Thyroid gland (tissue), 4 donors: ENCODE measurements around the gene MYD88. TPM values are rescaled to one million over a fixed set of nuclear protein-coding genes. Genes with fewer than 3 reads are reported as not detected.

Experiments used
- DNase-seq, 2 donors: peaks; one replicate each; pipeline ENCODE4 v3.0.0-alpha.2; 2019
- H3K27ac ChIP-seq, 3 donors: fragments of 200-600 bp; sonication (generic); 1 replicate in 2 of 3; 2 replicates in 1 of 3; pipeline ENCODE4 v1.5.1; 2016 to 2019; ENCODE audit warnings: mild to moderate bottlenecking in 1 of 3, moderate library complexity in 1 of 3
- H3K27me3 ChIP-seq: fragments of 200-600 bp; sonication (generic); one replicate; pipeline ENCODE4 v1.5.1; 2019
- H3K36me3 ChIP-seq, 2 donors: fragments of 200-600 bp; sonication (generic); one replicate each; pipeline ENCODE4 v1.5.1; 2016 to 2019
- H3K4me1 ChIP-seq, 2 donors: fragments of 200-600 bp; sonication (generic); one replicate each; pipeline ENCODE4 v1.5.1; 2017 to 2019
- H3K4me3 ChIP-seq, 3 donors: fragments of 200-600 bp; sonication (generic); replicated peaks in 1 of 3; 1 replicate in 2 of 3; 2 replicates in 1 of 3; pipeline ENCODE4 v1.5.1; 2016; ENCODE audit warnings: mild to moderate bottlenecking in 1 of 3
- H3K9me3 ChIP-seq: fragments of 200-600 bp; sonication (generic); one replicate; pipeline ENCODE4 v1.5.1; 2017
- CTCF ChIP-seq, 6 experiments: fragments of 200-600 bp in 3 of 6; fragments of 450-650 bp in 3 of 6; sonication (generic) in 3 of 6; IDR thresholded peaks; one replicate each; pipeline ENCODE4 v1.5.1; 2016 to 2019; ENCODE audit warnings: antibody characterized with exemption in 6 of 6, mild to moderate bottlenecking in 2 of 6, inconsistent platforms in 1 of 6, moderate library complexity in 1 of 6
- POLR2A ChIP-seq, 2 donors: fragments of 450-650 bp; IDR thresholded peaks; one replicate each; pipeline ENCODE4 v1.6.1; 2017; ENCODE audit warnings: antibody characterized with exemption in 2 of 2, mild to moderate bottlenecking in 2 of 2, moderate library complexity in 1 of 2
- WGBS, 2 donors: methylation state at CpG; one replicate each; pipeline ENCODE4 v1.1.5; 2017; 5-methylcytosine and 5-hydroxymethylcytosine counted together
- intact Hi-C: fragments of 100-400 bp; cut with DNase I; formaldehyde crosslinking; loops from one replicate; pipeline ENCODE4 v1.15.1; 2023
- total RNA-seq, 4 donors: library from RNA; depleted of rRNA; stranded (reverse); fragments of >200 nt; gene quantifications; one replicate each; pipeline ENCODE4 v1.2.3, GENCODE V29; 2016

The MYD88 gene
- total RNA-seq, 4 donors from 2014 or later, result 18.0 to 23.8 (median 20.2) TPM

GRCh38 chr3:38121451-38121831, 17.0 kb upstream of the MYD88 start:
- intact Hi-C loops, result loop anchor here (10.0 kb wide), 1 partner anchor 353 kb away; no protein-coding TSS in a partner anchor
- Histone ChIP-seq H3K9me3 (no peaks in the 10 kb centered on the region), H3K27me3 (no peaks in the 10 kb centered on the region), H3K4me1 (no peaks in the 10 kb centered on the region), H3K27ac (no peak overlapping the region), H3K36me3 (peaks cover 48 to 50% of the 10 kb centered on the region in 2 donors), H3K4me3 (no peak overlapping the region)
- DNase-seq, result no peak
- 94 to 100% methylated on average over 5 to 9 of the region's 9 CpGs for WGBS, 2 donors
- no peak for TF ChIP-seq POLR2A (IDR thresholded peaks at IDR 0.05)
- TF ChIP-seq CTCF (IDR thresholded peaks at IDR 0.05), result no peak

- no peaks in the 10 kb centered on the region for H3K27me3 ChIP-seq
- no peaks in the 10 kb centered on the region for H3K4me1 ChIP-seq
- no peak for DNase-seq
- WGBS, 2 donors, result 92% methylated on average over 10 to 11 of the region's 13 CpGs
- peaks cover 54 to 55% of the 10 kb centered on the region in 2 donors for H3K36me3 ChIP-seq
- TF ChIP-seq CTCF (IDR thresholded peaks at IDR 0.05), result no peak
- TF ChIP-seq POLR2A (IDR thresholded peaks at IDR 0.05), result no peak
- H3K9me3 ChIP-seq, result no peaks in the 10 kb centered on the region
- H3K4me3 ChIP-seq, result no peak overlapping the region
- H3K27ac ChIP-seq, result no peak overlapping the region
- intact Hi-C loops, result loop anchor here (10.0 kb wide), 1 partner anchor 353 kb away; no protein-coding TSS in a partner anchor
These were observed 16.5 kb upstream of the MYD88 start for GRCh38 chr3:38121832-38122461.

- H3K27ac ChIP-seq, result no peak overlapping the region
- no peaks in the 10 kb centered on the region for H3K9me3 ChIP-seq
- DNase-seq, result no peak
- peaks cover 58 to 60% of the 10 kb centered on the region in 2 donors for H3K36me3 ChIP-seq
- no peak for TF ChIP-seq POLR2A (IDR thresholded peaks at IDR 0.05)
- no peak for TF ChIP-seq CTCF (IDR thresholded peaks at IDR 0.05)
- no peak overlapping the region for H3K4me3 ChIP-seq
- H3K4me1 ChIP-seq, result peaks cover 0 to 3% of the 10 kb centered on the region in 2 donors
- WGBS, 2 donors, result 94 to 96% methylated on average over 9 of the region's 9 CpGs
- intact Hi-C loops, result loop anchor here (10.0 kb wide), 1 partner anchor 352 kb away; no protein-coding TSS in a partner anchor
- H3K27me3 ChIP-seq, result no peaks in the 10 kb centered on the region
These were observed 15.7 kb upstream of the MYD88 start for GRCh38 chr3:38122712-38123290.

GRCh38 chr3:38124324-38125122, 13.9 kb upstream of the MYD88 start:
- 84 to 85% methylated on average over 7 of the region's 7 CpGs for WGBS, 2 donors
- H3K9me3 ChIP-seq, result no peaks in the 10 kb centered on the region
- no peak overlapping the region for H3K4me3 ChIP-seq
- no peaks in the 10 kb centered on the region for H3K27me3 ChIP-seq
- intact Hi-C loops, result loop anchor here (10.0 kb wide), 1 partner anchor 350 kb away; no protein-coding TSS in a partner anchor
- TF ChIP-seq POLR2A (IDR thresholded peaks at IDR 0.05), result no peak
- no peak for TF ChIP-seq CTCF (IDR thresholded peaks at IDR 0.05)
- peaks cover 65 to 76% of the 10 kb centered on the region in 2 donors for H3K36me3 ChIP-seq
- H3K4me1 ChIP-seq, result peaks cover 0 to 8% of the 10 kb centered on the region in 2 donors
- no peak overlapping the region for H3K27ac ChIP-seq
- no peak for DNase-seq
